ENCODE results near the gene VANGL1.

The VANGL1 gene

DNA sequence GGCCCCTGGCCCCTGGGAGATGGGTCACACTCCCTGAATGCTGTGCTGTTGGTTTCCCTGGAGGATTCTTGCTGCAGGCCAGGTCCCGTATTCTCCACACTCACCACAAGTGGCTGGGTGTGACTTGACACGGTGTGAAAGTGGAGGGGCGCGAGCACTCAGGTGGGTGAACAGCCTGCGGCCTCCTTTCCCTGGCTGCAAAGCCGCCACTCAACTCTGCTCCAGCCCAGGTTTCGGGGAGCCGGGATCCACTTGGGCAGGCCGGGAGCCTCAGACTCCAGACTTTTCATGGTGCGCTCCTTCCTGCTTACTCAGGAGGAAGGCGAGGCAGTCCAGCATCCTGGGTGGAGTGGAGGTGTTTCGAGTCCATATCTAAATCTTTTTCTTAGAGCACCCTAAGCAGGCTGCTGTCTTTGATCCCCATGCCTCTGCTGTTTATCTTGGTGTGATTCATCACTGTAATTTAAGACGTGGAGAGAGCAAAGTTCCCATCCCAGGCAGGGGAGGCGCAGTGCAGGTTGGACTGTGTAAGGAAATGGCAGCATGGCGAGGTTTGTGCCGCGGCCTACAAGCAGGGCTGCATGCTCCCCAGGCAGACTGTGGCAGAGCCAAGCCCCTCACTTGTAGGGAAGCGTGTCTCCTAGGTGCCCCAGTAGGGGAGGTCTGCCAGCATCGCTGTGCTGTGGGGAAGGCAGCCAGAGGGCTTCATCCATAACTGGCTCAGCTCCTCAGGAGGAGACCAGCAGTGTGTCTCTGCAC, 29.6 kb downstream of the VANGL1 start:
- H2AFZ ChIP-seq (ENCODE audit: low read depth, low read length): no peak overlapping the region
- TF ChIP-seq, protein P1, sequence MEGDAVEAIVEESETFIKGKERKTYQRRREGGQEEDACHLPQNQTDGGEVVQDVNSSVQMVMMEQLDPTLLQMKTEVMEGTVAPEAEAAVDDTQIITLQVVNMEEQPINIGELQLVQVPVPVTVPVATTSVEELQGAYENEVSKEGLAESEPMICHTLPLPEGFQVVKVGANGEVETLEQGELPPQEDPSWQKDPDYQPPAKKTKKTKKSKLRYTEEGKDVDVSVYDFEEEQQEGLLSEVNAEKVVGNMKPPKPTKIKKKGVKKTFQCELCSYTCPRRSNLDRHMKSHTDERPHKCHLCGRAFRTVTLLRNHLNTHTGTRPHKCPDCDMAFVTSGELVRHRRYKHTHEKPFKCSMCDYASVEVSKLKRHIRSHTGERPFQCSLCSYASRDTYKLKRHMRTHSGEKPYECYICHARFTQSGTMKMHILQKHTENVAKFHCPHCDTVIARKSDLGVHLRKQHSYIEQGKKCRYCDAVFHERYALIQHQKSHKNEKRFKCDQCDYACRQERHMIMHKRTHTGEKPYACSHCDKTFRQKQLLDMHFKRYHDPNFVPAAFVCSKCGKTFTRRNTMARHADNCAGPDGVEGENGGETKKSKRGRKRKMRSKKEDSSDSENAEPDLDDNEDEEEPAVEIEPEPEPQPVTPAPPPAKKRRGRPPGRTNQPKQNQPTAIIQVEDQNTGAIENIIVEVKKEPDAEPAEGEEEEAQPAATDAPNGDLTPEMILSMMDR (IDR thresholded peaks at IDR 0.05; ENCODE audit: low read depth, low read length): no peak
- TF ChIP-seq EZH2phosphoT487 (IDR thresholded peaks at IDR 0.05; ENCODE audit: low read depth): no peak
- H3K4me3 ChIP-seq (ENCODE audit: low read length): no peak overlapping the region
- H3K79me2 ChIP-seq (ENCODE audit: low read length): no peaks in the 10 kb centered on the region
- no peak overlapping the region for H3K9ac ChIP-seq (ENCODE audit: low read length)
- peaks cover 4% of the 10 kb centered on the region; the same call in 1 of the 2 replicates for H3K4me1 ChIP-seq (ENCODE audit: low read length)
- H3K9me3 ChIP-seq (ENCODE audit: insufficient read depth, low read length): no peaks in the 10 kb centered on the region
- no peaks in the 10 kb centered on the region for H3K27me3 ChIP-seq (ENCODE audit: low read depth, low read length)
- no peaks in the 10 kb centered on the region for H4K20me1 ChIP-seq (ENCODE audit: insufficient read depth, low read length)
- no peak overlapping the region for H3K27ac ChIP-seq (ENCODE audit: low read length)
- H3K4me2 ChIP-seq (ENCODE audit: low read length): no peak overlapping the region
- no peaks in the 10 kb centered on the region for H3K36me3 ChIP-seq (replicated peaks; ENCODE audit: low read depth, low read length)

DNA sequence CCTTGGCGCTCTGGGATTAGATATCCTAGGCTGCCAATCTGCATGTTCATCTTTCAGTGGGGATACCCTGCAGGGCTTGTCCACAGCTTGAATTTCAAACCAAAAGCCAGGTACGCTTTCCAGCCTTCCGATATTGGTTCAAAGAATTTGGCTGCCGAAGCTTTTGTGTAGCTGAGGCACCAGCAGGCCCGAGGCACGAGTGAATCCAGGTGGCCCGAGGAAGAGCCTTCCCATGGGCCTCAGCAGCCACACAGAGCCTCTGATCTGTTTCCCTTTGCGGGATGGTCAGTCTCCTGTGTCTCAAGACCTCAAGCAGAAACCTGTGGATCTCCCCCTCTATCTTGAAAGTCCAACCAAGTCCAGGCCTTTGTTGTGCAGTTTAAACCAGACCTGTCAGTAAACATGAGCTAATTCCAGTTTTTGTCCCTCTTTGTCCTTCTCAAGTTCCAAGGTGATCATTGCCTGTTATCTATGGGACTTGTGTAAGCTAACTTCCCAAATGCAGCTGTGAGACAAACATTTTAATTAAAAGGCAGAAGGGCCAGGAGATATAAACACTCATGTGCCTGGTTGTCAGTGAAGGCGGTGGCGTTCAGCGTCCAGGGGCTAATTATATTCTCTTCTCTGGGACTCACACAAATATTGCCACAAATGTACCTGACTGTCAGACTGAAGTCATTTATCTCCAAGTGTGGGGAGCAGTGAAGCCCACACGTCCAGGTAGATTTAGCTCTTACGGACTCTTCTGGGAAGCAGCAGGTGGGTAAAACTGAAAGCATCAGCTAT, 30.6 kb downstream of the VANGL1 start:
- Histone ChIP-seq H3K36me3 (replicated peaks; ENCODE audit: low read depth, low read length) (no peaks in the 10 kb centered on the region), H3K4me1 (ENCODE audit: low read length) (peaks cover 4% of the 10 kb centered on the region; the same call in 1 of the 2 replicates), H3K27ac (ENCODE audit: low read length) (no peak overlapping the region), H3K27me3 (ENCODE audit: low read depth, low read length) (no peaks in the 10 kb centered on the region), H3K9ac (ENCODE audit: low read length) (no peak overlapping the region), H3K9me3 (ENCODE audit: insufficient read depth, low read length) (no peaks in the 10 kb centered on the region), H3K4me2 (ENCODE audit: low read length) (no peak overlapping the region), H2AFZ (ENCODE audit: low read depth, low read length) (no peak overlapping the region), H3K4me3 (ENCODE audit: low read length) (no peak overlapping the region), H3K79me2 (ENCODE audit: low read length) (no peaks in the 10 kb centered on the region), H4K20me1 (ENCODE audit: insufficient read depth, low read length) (no peaks in the 10 kb centered on the region)
- no peak for TF ChIP-seq EZH2phosphoT487 (IDR thresholded peaks at IDR 0.05; ENCODE audit: low read depth)
- TF ChIP-seq, protein P1 (IDR thresholded peaks at IDR 0.05; ENCODE audit: low read depth, low read length): no peak

DNA sequence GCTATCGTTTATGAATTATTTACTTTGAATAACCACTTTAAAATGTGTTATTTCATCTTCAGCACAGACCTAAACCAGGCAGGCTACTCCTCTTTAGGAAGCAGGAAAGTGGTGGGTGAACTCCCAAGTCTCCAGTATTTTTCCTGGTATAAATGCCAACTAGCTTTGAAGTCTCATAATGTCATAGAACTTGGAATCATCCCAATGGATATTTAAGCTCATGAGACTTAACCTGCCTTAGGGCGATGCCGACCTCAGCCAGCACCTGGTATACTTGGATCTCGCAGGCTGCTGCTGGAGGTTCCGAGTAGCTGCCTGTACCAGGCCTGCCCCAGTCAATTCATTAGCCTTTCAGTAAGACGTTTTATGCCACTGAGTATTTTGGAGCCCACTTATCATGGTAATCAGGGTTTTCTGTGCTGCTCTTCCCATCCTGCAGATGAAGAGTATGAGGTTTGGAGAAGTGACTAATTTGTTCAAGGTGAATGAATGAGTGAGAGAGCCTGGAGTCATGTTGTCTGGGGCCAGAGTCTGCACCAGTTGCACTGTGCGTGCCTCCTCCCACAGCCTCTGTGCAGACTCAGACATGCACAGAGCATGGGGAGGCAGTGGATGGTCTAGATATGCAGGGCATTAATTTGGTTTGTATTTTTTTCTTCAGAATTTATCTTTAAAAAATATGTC, 34.9 kb downstream of the VANGL1 start:
- no peaks in the 10 kb centered on the region for H4K20me1 ChIP-seq (ENCODE audit: insufficient read depth, low read length)
- no peaks in the 10 kb centered on the region for H3K79me2 ChIP-seq (ENCODE audit: low read length)
- no peak overlapping the region for H3K9ac ChIP-seq (ENCODE audit: low read length)
- no peak overlapping the region for H3K4me3 ChIP-seq (ENCODE audit: low read length)
- no peaks in the 10 kb centered on the region for H3K9me3 ChIP-seq (ENCODE audit: insufficient read depth, low read length)
- H3K4me2 ChIP-seq (ENCODE audit: low read length): no peak overlapping the region
- no peaks in the 10 kb centered on the region for H3K36me3 ChIP-seq (replicated peaks; ENCODE audit: low read depth, low read length)
- H3K4me1 ChIP-seq (ENCODE audit: low read length): peaks cover 9% of the 10 kb centered on the region; the same call in 1 of the 2 replicates
- no peaks in the 10 kb centered on the region for H3K27me3 ChIP-seq (ENCODE audit: low read depth, low read length)
- H3K27ac ChIP-seq (ENCODE audit: low read length): no peak overlapping the region
- no peak for TF ChIP-seq EZH2phosphoT487 (IDR thresholded peaks at IDR 0.05; ENCODE audit: low read depth)
- TF ChIP-seq, protein P1 (IDR thresholded peaks at IDR 0.05; ENCODE audit: low read depth, low read length): no peak
- no peak overlapping the region for H2AFZ ChIP-seq (ENCODE audit: low read depth, low read length)

DNA sequence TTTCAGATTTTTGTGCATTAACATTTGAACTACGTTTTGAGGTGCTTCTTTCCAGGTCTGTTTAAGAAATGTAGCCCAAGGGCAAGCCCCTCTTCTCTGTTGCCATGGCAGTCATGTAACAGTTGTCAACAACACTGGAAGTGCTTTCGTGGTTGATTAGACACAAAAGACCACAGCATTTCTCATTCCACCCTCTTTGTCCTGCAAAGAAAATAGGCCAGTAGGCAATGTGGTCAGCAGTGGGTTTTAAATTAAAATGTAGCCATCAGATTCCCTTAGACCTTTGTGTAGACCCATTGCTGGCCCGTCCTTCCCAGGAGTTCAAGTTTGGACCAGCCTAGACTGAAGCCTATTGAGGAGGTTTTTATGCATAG, 35.4 kb downstream of the VANGL1 start:
- Histone ChIP-seq H3K4me2 (ENCODE audit: low read length) (no peak overlapping the region), H3K79me2 (ENCODE audit: low read length) (no peaks in the 10 kb centered on the region), H2AFZ (ENCODE audit: low read depth, low read length) (no peak overlapping the region), H4K20me1 (ENCODE audit: insufficient read depth, low read length) (no peaks in the 10 kb centered on the region), H3K27me3 (ENCODE audit: low read depth, low read length) (no peaks in the 10 kb centered on the region), H3K4me3 (ENCODE audit: low read length) (no peak overlapping the region), H3K27ac (ENCODE audit: low read length) (no peak overlapping the region), H3K36me3 (replicated peaks; ENCODE audit: low read depth, low read length) (no peaks in the 10 kb centered on the region), H3K9ac (ENCODE audit: low read length) (no peak overlapping the region), H3K4me1 (ENCODE audit: low read length) (peaks cover 9% of the 10 kb centered on the region; the same call in 1 of the 2 replicates), H3K9me3 (ENCODE audit: insufficient read depth, low read length) (no peaks in the 10 kb centered on the region)
- TF ChIP-seq EZH2phosphoT487 (IDR thresholded peaks at IDR 0.05; ENCODE audit: low read depth): no peak
- TF ChIP-seq, protein P1 (IDR thresholded peaks at IDR 0.05; ENCODE audit: low read depth, low read length): no peak
